H9 (cell line): ENCODE data around the gene IGF1R. TPM values are rescaled to one million over a fixed set of nuclear protein-coding genes. Genes with fewer than 3 reads are reported as not detected.

ENCODE experiments used
- DNase-seq: peaks from one replicate; pipeline ENCODE4 v3.0.0-alpha.2; 2017
- H2AFZ ChIP-seq: one replicate; pipeline ENCODE4 v1.6.1; 2013; ENCODE audit warnings: mild to moderate bottlenecking, low read length, control low read depth, moderate library complexity
- H2AK5ac ChIP-seq: 2 replicates; pipeline ENCODE4 v1.6.1; 2013; ENCODE audit warnings: low read length, control low read depth, mixed read lengths; ENCODE audit not compliant: insufficient read length
- H2BK120ac ChIP-seq: one replicate; pipeline ENCODE4 v1.6.1; 2013; ENCODE audit warnings: low read depth, mild to moderate bottlenecking, low read length, control low read depth, inconsistent platforms; ENCODE audit not compliant: poor library complexity, severe bottlenecking
- H2BK12ac ChIP-seq: 2 replicates; pipeline ENCODE4 v1.6.1; 2013; ENCODE audit warnings: low read length, control low read depth, mixed read lengths, low read depth; ENCODE audit not compliant: insufficient read length
- H2BK15ac ChIP-seq: 2 replicates; pipeline ENCODE4 v1.6.1; 2013; ENCODE audit warnings: low read depth, low read length, control low read depth
- H2BK20ac ChIP-seq: one replicate; pipeline ENCODE4 v1.6.1; 2013; ENCODE audit warnings: low read depth, mild to moderate bottlenecking, low read length, control low read depth, inconsistent platforms; ENCODE audit not compliant: poor library complexity, severe bottlenecking
- H2BK5ac ChIP-seq: 2 replicates; pipeline ENCODE4 v1.6.1; 2013; ENCODE audit warnings: low read length, control low read depth, mixed read lengths; ENCODE audit not compliant: insufficient read length
- H3K14ac ChIP-seq: 2 replicates; pipeline ENCODE4 v1.6.1; 2013; ENCODE audit warnings: low read length, control low read depth; ENCODE audit not compliant: insufficient read depth
- H3K18ac ChIP-seq: 2 replicates; pipeline ENCODE4 v1.6.1; 2013; ENCODE audit warnings: low read depth, mild to moderate bottlenecking, mixed read lengths, low read length, control low read depth; ENCODE audit not compliant: insufficient read length
- H3K23ac ChIP-seq: 2 replicates; pipeline ENCODE4 v1.6.1; 2013; ENCODE audit warnings: low read length, control low read depth, mixed read lengths, low read depth; ENCODE audit not compliant: insufficient read length
- H3K23me2 ChIP-seq: 2 replicates; pipeline ENCODE4 v1.6.1; 2013; ENCODE audit warnings: low read depth, mild to moderate bottlenecking, mixed read lengths, low read length, control low read depth; ENCODE audit not compliant: insufficient read length, poor library complexity, severe bottlenecking
- H3K27ac ChIP-seq: 2 replicates; pipeline ENCODE4 v1.5.1; 2013; ENCODE audit warnings: low read length, control low read depth, mixed read lengths, low read depth; ENCODE audit not compliant: insufficient read length
- H3K27me3 ChIP-seq: 2 replicates; pipeline ENCODE4 v1.6.1; 2013; ENCODE audit warnings: low read length, control low read depth, inconsistent platforms; ENCODE audit not compliant: insufficient read depth
- H3K4ac ChIP-seq: 2 replicates; pipeline ENCODE4 v1.6.1; 2013; ENCODE audit warnings: low read depth, mild to moderate bottlenecking, control low read depth, inconsistent platforms, low read length, moderate library complexity
- H3K4me1 ChIP-seq: 2 replicates; pipeline ENCODE4 v1.6.1; 2013; ENCODE audit warnings: low read length, control low read depth, inconsistent platforms; ENCODE audit not compliant: insufficient read depth
- H3K4me2 ChIP-seq: 2 replicates; pipeline ENCODE4 v1.6.1; 2013; ENCODE audit warnings: low read length, control low read depth, mixed read lengths; ENCODE audit not compliant: insufficient read length, insufficient read depth
- H3K56ac ChIP-seq: 2 replicates; pipeline ENCODE4 v1.6.1; 2013; ENCODE audit warnings: low read depth, mild to moderate bottlenecking, mixed read lengths, low read length, control low read depth; ENCODE audit not compliant: insufficient read length
- H3K79me1 ChIP-seq: 2 replicates; pipeline ENCODE4 v1.6.1; 2013; ENCODE audit warnings: low read depth, mild to moderate bottlenecking, moderate library complexity, low read length, control low read depth, inconsistent platforms; ENCODE audit not compliant: insufficient read depth, poor library complexity, severe bottlenecking
- H3K79me2 ChIP-seq: 2 replicates; pipeline ENCODE4 v1.6.1; 2013; ENCODE audit warnings: low read length, control low read depth, inconsistent platforms; ENCODE audit not compliant: insufficient read depth
- H3K9ac ChIP-seq: 2 replicates; pipeline ENCODE4 v1.6.1; 2013; ENCODE audit warnings: low read length, control low read depth, mixed read lengths; ENCODE audit not compliant: insufficient read length; ENCODE audit errors: extremely low read depth
- H3K9me3 ChIP-seq: one replicate; pipeline ENCODE4 v1.6.1; 2013; ENCODE audit warnings: low read depth, low read length, inconsistent platforms; ENCODE audit not compliant: control insufficient read depth
- H3T11ph ChIP-seq: one replicate; pipeline ENCODE4 v1.6.1; 2013; ENCODE audit warnings: mild to moderate bottlenecking, low read length, control low read depth, inconsistent platforms
- H4K20me1 ChIP-seq: one replicate; pipeline ENCODE4 v1.6.1; 2013; ENCODE audit not compliant: control insufficient read depth, insufficient read length, insufficient read depth
- H4K5ac ChIP-seq: 2 replicates; pipeline ENCODE4 v1.6.1; 2013; ENCODE audit warnings: low read depth, mild to moderate bottlenecking, mixed read lengths, low read length, control low read depth; ENCODE audit not compliant: insufficient read length
- H4K8ac ChIP-seq: replicated peaks from 2 replicates; pipeline ENCODE4 v1.6.1; 2013; ENCODE audit warnings: low read length, control low read depth, mixed read lengths, low read depth; ENCODE audit not compliant: insufficient read length
- H4K91ac ChIP-seq: 2 replicates; pipeline ENCODE4 v1.6.1; 2013; ENCODE audit warnings: low read depth, mild to moderate bottlenecking, moderate library complexity, mixed read lengths, low read length, control low read depth; ENCODE audit not compliant: insufficient read length
- H3K27ac Mint-ChIP-seq, 3 experiments: 2 replicates in 2 of 3; 3 replicates in 1 of 3; pipeline ENCODE4 v1.8.0; 2020 to 2021; ENCODE audit warnings: mixed read lengths in 3 of 3, mild to moderate bottlenecking in 1 of 3, moderate library complexity in 1 of 3
- H3K27me3 Mint-ChIP-seq: 2 replicates; pipeline ENCODE4 v1.8.0; 2021; ENCODE audit warnings: low read depth, mild to moderate bottlenecking, moderate library complexity, mixed read lengths
- H3K36me3 Mint-ChIP-seq, 3 experiments: 2 replicates in 2 of 3; 3 replicates in 1 of 3; pipeline ENCODE4 v1.8.0; 2020 to 2021; ENCODE audit warnings: low read depth in 3 of 3, mixed read lengths in 3 of 3; ENCODE audit not compliant: insufficient read depth in 1 of 3
- H3K4me1 Mint-ChIP-seq, 2 experiments: 2 replicates each; pipeline ENCODE4 v1.8.0; 2020; ENCODE audit warnings: mixed read lengths in 2 of 2
- H3K4me3 Mint-ChIP-seq, 2 experiments: 2 replicates in 1 of 2; 3 replicates in 1 of 2; pipeline ENCODE4 v1.8.0; 2020 to 2021; ENCODE audit warnings: mild to moderate bottlenecking in 2 of 2, mixed read lengths in 2 of 2, moderate library complexity in 1 of 2
- H3K9me3 Mint-ChIP-seq, 2 experiments: 2 replicates in 1 of 2; 3 replicates in 1 of 2; pipeline ENCODE4 v1.8.0; 2020; ENCODE audit warnings: mild to moderate bottlenecking in 2 of 2, mixed read lengths in 2 of 2, moderate library complexity in 1 of 2
- WGBS: extraction: QIAGEN DNeasy Blood & Tissue Kit; methylation state at CpG from one replicate; pipeline ENCODE4 v1.1.7; 2013; ENCODE audit warnings: missing lambda C conversion rate, low lambda C conversion rate, mixed read lengths; ENCODE audit not compliant: insufficient read length; ENCODE audit errors: extremely low coverage; 5-methylcytosine and 5-hydroxymethylcytosine counted together
- total RNA-seq: library from RNA; stranded (reverse); gene quantifications from 2 replicates; pipeline ENCODE4 v1.2.1, GENCODE V29; 2021
- TF ChIP-seq, protein P1 (sequence below): fragments of 200-600 bp; sonication (generic); conservative IDR thresholded peaks from 3 replicates; pipeline ENCODE4 v1.8.0; 2021; ENCODE audit warnings: antibody characterized with exemption, mild to moderate bottlenecking

IGF1R gene
- total RNA-seq, 1 experiment from 2014 or later: 70.0 TPM

DNA sequence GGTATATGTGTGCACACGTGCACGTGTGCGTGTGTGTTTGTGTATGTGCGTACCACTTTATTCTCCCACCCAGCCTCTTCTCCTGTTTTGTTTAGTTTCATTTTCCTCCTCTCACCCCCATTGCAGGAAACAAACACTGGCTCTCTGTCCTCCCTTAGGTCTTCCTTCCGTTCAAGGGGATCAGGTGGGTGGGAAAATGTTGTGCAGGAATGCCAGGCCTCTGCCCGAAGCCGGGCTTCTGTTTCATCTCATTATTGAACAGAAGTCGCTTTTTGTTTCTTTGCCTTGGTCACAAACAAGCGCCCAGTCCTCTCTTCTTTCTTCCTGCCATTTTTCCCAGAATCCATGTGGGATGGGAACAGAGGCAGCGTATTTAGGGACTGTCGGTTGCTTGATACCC lies 69.6 kb downstream of the IGF1R start:
- no peak overlapping the region for H4K5ac ChIP-seq
- DNase-seq: no peak
- H3K79me1 ChIP-seq: peaks cover 22% of the 10 kb centered on the region
- no peak overlapping the region for H2BK20ac ChIP-seq
- H3K27me3 ChIP-seq: no peaks in the 10 kb centered on the region; the same call in 1 of the 2 replicates
- Mint-ChIP-seq H3K36me3 (peaks cover 2 to 5% (median 3%) of the 10 kb centered on the region in 3 experiments; a peak in 4 of 7 replicates), H3K27me3 (no peaks in the 10 kb centered on the region), H3K27ac (peak overlapping the region in 2 of 3 experiments; percentile 3 to 6; a peak in 1 of 7 replicates), H3K4me1 (peaks cover 89 to 92% of the 10 kb centered on the region in 2 experiments), H3K4me3 (no peak overlapping the region), H3K9me3 (no peaks in the 10 kb centered on the region)
- H3T11ph ChIP-seq: no peak overlapping the region
- no peak overlapping the region for H2BK120ac ChIP-seq
- H4K8ac ChIP-seq: no peak overlapping the region
- no peaks in the 10 kb centered on the region for H3K9me3 ChIP-seq
- H3K4me1 ChIP-seq: peaks cover 54% of the 10 kb centered on the region
- H3K4ac ChIP-seq: no peak overlapping the region
- no peak overlapping the region for H2BK15ac ChIP-seq
- no peak overlapping the region for H3K56ac ChIP-seq
- H3K14ac ChIP-seq: no peak overlapping the region
- H3K9ac ChIP-seq: no peak overlapping the region
- no peak overlapping the region for H3K27ac ChIP-seq
- no peak overlapping the region for H3K23ac ChIP-seq
- no CpG with 5 or more reads among the region's 11 CpGs for WGBS
- TF ChIP-seq, protein P1, sequence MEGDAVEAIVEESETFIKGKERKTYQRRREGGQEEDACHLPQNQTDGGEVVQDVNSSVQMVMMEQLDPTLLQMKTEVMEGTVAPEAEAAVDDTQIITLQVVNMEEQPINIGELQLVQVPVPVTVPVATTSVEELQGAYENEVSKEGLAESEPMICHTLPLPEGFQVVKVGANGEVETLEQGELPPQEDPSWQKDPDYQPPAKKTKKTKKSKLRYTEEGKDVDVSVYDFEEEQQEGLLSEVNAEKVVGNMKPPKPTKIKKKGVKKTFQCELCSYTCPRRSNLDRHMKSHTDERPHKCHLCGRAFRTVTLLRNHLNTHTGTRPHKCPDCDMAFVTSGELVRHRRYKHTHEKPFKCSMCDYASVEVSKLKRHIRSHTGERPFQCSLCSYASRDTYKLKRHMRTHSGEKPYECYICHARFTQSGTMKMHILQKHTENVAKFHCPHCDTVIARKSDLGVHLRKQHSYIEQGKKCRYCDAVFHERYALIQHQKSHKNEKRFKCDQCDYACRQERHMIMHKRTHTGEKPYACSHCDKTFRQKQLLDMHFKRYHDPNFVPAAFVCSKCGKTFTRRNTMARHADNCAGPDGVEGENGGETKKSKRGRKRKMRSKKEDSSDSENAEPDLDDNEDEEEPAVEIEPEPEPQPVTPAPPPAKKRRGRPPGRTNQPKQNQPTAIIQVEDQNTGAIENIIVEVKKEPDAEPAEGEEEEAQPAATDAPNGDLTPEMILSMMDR: no peak
- H4K20me1 ChIP-seq: no peaks in the 10 kb centered on the region
- H3K79me2 ChIP-seq: peaks cover 91% of the 10 kb centered on the region; the same call in 1 of the 2 replicates
- H4K91ac ChIP-seq: no peak overlapping the region
- H2BK12ac ChIP-seq: no peak overlapping the region
- no peak overlapping the region for H3K4me2 ChIP-seq
- H3K18ac ChIP-seq: no peak overlapping the region
- H2BK5ac ChIP-seq: no peak overlapping the region
- no peak overlapping the region for H2AK5ac ChIP-seq
- H3K23me2 ChIP-seq: no peaks in the 10 kb centered on the region
- no peak overlapping the region for H2AFZ ChIP-seq
